Thyroid gland (tissue), 4 donors: ENCODE data around the gene CXCL14. TPM values are rescaled to one million over a fixed set of nuclear protein-coding genes. Genes with fewer than 3 reads are reported as not detected.

Source experiments
- DNase-seq, 2 donors: peaks; one replicate each; pipeline ENCODE4 v3.0.0-alpha.2; 2019
- H3K27ac ChIP-seq, 3 donors: fragments of 200-600 bp; sonication (generic); 1 replicate in 2 of 3; 2 replicates in 1 of 3; pipeline ENCODE4 v1.5.1; 2016 to 2019; ENCODE audit warnings: mild to moderate bottlenecking in 1 of 3, moderate library complexity in 1 of 3
- H3K27me3 ChIP-seq: fragments of 200-600 bp; sonication (generic); one replicate; pipeline ENCODE4 v1.5.1; 2019
- H3K36me3 ChIP-seq, 2 donors: fragments of 200-600 bp; sonication (generic); one replicate each; pipeline ENCODE4 v1.5.1; 2016 to 2019
- H3K4me1 ChIP-seq, 2 donors: fragments of 200-600 bp; sonication (generic); one replicate each; pipeline ENCODE4 v1.5.1; 2017 to 2019
- H3K4me3 ChIP-seq, 3 donors: fragments of 200-600 bp; sonication (generic); replicated peaks in 1 of 3; 1 replicate in 2 of 3; 2 replicates in 1 of 3; pipeline ENCODE4 v1.5.1; 2016; ENCODE audit warnings: mild to moderate bottlenecking in 1 of 3
- H3K9me3 ChIP-seq: fragments of 200-600 bp; sonication (generic); one replicate; pipeline ENCODE4 v1.5.1; 2017
- CTCF ChIP-seq, 6 experiments: fragments of 200-600 bp in 3 of 6; fragments of 450-650 bp in 3 of 6; sonication (generic) in 3 of 6; IDR thresholded peaks; one replicate each; pipeline ENCODE4 v1.5.1; 2016 to 2019; ENCODE audit warnings: antibody characterized with exemption in 6 of 6, mild to moderate bottlenecking in 2 of 6, inconsistent platforms in 1 of 6, moderate library complexity in 1 of 6
- POLR2A ChIP-seq, 2 donors: fragments of 450-650 bp; IDR thresholded peaks; one replicate each; pipeline ENCODE4 v1.6.1; 2017; ENCODE audit warnings: antibody characterized with exemption in 2 of 2, mild to moderate bottlenecking in 2 of 2, moderate library complexity in 1 of 2
- WGBS, 2 donors: methylation state at CpG; one replicate each; pipeline ENCODE4 v1.1.5; 2017; 5-methylcytosine and 5-hydroxymethylcytosine counted together
- intact Hi-C: fragments of 100-400 bp; cut with DNase I; formaldehyde crosslinking; loops from one replicate; pipeline ENCODE4 v1.15.1; 2023
- total RNA-seq, 4 donors: library from RNA; depleted of rRNA; stranded (reverse); fragments of >200 nt; gene quantifications; one replicate each; pipeline ENCODE4 v1.2.3, GENCODE V29; 2016

CXCL14 gene
- total RNA-seq, 4 donors from 2014 or later, result 39.4 to 57.0 (median 48.9) TPM

- no peak for TF ChIP-seq CTCF (IDR thresholded peaks at IDR 0.05)
- H3K27ac ChIP-seq, result no peak overlapping the region
- no peak overlapping the region for H3K4me3 ChIP-seq
- H3K36me3 ChIP-seq, result no peaks in the 10 kb centered on the region
- no peaks in the 10 kb centered on the region for H3K4me1 ChIP-seq
- H3K9me3 ChIP-seq, result no peaks in the 10 kb centered on the region
- intact Hi-C loops, result no loop called here
- no peak for DNase-seq
- WGBS, 2 donors, result 77% methylated on average over 5 of the region's 5 CpGs
- no peaks in the 10 kb centered on the region for H3K27me3 ChIP-seq
Measured at GRCh38 chr5:135568923-135569360, 9.8 kb downstream of the CXCL14 start.

- TF ChIP-seq POLR2A (IDR thresholded peaks at IDR 0.05) (no peak), CTCF (IDR thresholded peaks at IDR 0.05) (no peak)
- intact Hi-C loops, result no loop called here
- 78 to 86% methylated on average over 6 of the region's 6 CpGs for WGBS, 2 donors
Measured at GRCh38 chr5:135568246-135568645, 10.5 kb downstream of the CXCL14 start.

DNA sequence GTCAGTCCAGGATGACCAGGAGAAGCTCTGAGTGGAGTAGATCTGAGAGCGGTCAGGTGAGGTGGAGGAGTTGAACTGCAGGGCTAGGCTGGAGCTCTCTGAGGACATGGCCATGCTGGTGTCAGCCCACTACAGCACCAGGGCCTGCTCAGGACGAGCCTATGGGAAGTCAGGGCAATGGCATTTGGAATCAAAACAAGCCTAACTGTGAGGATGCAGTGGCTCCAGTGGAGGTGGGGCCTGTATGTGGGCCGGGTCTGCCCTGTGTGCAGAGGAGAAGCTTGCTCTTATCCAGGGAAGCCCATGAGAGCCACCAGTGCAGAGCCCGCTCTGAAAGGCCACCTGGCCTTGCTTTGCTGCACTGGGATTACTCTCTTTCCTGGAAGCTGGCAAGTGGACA lies 11.1 kb downstream of the CXCL14 start:
- H3K4me3 ChIP-seq, result no peak overlapping the region
- no peaks in the 10 kb centered on the region for H3K9me3 ChIP-seq
- H3K27ac ChIP-seq, result no peak overlapping the region
- no peaks in the 10 kb centered on the region for H3K36me3 ChIP-seq
- H3K27me3 ChIP-seq, result no peaks in the 10 kb centered on the region
- intact Hi-C loops, result no loop called here
- H3K4me1 ChIP-seq, result no peaks in the 10 kb centered on the region
- TF ChIP-seq CTCF (IDR thresholded peaks at IDR 0.05), result no peak
- no peak for TF ChIP-seq POLR2A (IDR thresholded peaks at IDR 0.05)
- WGBS, 2 donors, result 74 to 76% methylated on average over 4 of the region's 4 CpGs
- no peak for DNase-seq

More at GRCh38 chr5:135568246-135568645, 10.5 kb downstream of the CXCL14 start:
- Histone ChIP-seq H3K4me1 (no peaks in the 10 kb centered on the region), H3K36me3 (no peaks in the 10 kb centered on the region), H3K27me3 (no peaks in the 10 kb centered on the region), H3K4me3 (no peak overlapping the region), H3K9me3 (no peaks in the 10 kb centered on the region), H3K27ac (no peak overlapping the region)
- DNase-seq, result no peak

GRCh38 chr5:135566422-135567400 lies 12.1 kb downstream of the CXCL14 start:
- no peak for DNase-seq
- WGBS, 2 donors, result 86 to 88% methylated on average over 16 of the region's 16 CpGs
- Histone ChIP-seq H3K9me3 (no peaks in the 10 kb centered on the region), H3K4me1 (no peaks in the 10 kb centered on the region), H3K27ac (no peak overlapping the region), H3K27me3 (no peaks in the 10 kb centered on the region), H3K4me3 (no peak overlapping the region), H3K36me3 (no peaks in the 10 kb centered on the region)
- intact Hi-C loops, result no loop called here
- no peak for TF ChIP-seq CTCF (IDR thresholded peaks at IDR 0.05)
- TF ChIP-seq POLR2A (IDR thresholded peaks at IDR 0.05), result no peak

DNA sequence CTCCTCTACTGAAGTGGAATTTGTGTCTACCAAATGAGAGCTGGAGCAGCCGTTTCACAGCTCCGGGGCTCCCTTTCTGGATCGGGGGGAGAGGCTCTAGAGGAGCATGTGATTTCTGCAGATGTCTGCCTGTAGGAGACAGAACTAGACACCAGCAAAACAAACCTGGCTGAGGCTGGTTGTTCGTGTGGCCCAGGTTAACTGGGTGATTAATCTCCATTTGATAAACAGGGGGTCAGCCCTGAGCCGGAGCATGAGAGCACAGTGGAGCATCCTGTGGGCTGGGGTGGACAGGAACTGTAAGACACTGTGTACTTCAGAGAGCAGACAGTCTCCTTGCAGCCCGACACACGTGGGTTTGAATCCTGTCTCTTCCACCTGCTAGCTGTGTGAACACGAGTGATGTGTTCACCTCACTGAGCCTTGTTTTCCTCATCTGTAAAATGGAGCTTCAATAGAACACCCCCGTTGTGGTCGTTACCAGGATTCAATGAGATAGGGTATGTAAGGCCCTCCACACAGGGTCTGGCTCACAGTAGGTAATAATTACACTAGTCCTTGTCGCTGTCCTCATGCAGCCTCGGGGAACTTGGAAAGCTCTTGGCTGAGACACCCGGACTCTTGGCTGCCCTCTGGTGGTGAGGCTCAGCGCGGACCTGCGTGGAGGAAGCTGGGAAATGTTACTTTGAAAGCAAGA lies 12.9 kb downstream of the CXCL14 start:
- no peak overlapping the region for H3K27ac ChIP-seq
- H3K4me1 ChIP-seq, result no peaks in the 10 kb centered on the region
- no peaks in the 10 kb centered on the region for H3K9me3 ChIP-seq
- WGBS, 2 donors, result 25 to 27% methylated on average over 16 of the region's 16 CpGs
- TF ChIP-seq POLR2A (IDR thresholded peaks at IDR 0.05) (no peak), CTCF (IDR thresholded peaks at IDR 0.05) (peak; percentile 44 to 84 (median 64))
- intact Hi-C loops, result no loop called here
- no peak overlapping the region for H3K4me3 ChIP-seq
- no peaks in the 10 kb centered on the region for H3K27me3 ChIP-seq
- no peaks in the 10 kb centered on the region for H3K36me3 ChIP-seq
- peak; percentile 62 to 68 for DNase-seq
